A549 (cell line): ENCODE data around the gene LRRC40. TPM values are rescaled to one million over a fixed set of nuclear protein-coding genes. Genes with fewer than 3 reads are reported as not detected.

Source experiments
- ATAC-seq, 2 experiments: fragments of 200-7000 bp in 1 of 2; fragments of >200 bp in 1 of 2; cut with Nextera tagmentation in 1 of 2; cut with Tn5 transposase in 1 of 2; 3 replicates each; pipeline versions ENCODE4 v1.8.0 to v1.9.1; 2018 to 2020; ENCODE audit warnings: mild to moderate bottlenecking in 1 of 2, moderate library complexity in 1 of 2
- CTCF ChIA-PET: fragments of 300-600 bp; sonication (Branson Sonifier 250); formaldehyde crosslinking; extraction: SDS; loops from one replicate; lab custom pipeline; 2021; ENCODE audit warnings: antibody characterized with exemption, inconsistent platforms; lab: Yijun Ruan, JAX
- POLR2A ChIA-PET: fragments of 350-600 bp; formaldehyde crosslinking; extraction: SDS; loops from one replicate; lab custom pipeline; 2021; ENCODE audit warnings: antibody characterized with exemption, inconsistent platforms; lab: Yijun Ruan, JAX
- DNase-seq, 2 experiments: peaks; one replicate each; pipeline versions ENCODE4 v3.0.0 to v3.0.0-alpha.2; 2011 to 2016; ENCODE audit warnings: low read depth in 1 of 2, low spot score in 1 of 2
- FAIRE-seq: peaks from 2 replicates; lab custom pipeline; 2011; peaks lifted over from hg19 to GRCh38; lab: Jason Lieb, UNC
- H3K27ac ChIP-seq, 2 experiments: fragments of >200 bp; sonication (Bioruptor Twin); formaldehyde crosslinking; 3 replicates each; pipeline ENCODE4 v1.5.1; 2016 to 2017
- H3K4me1 ChIP-seq: fragments of >200 bp; sonication (Bioruptor Twin); formaldehyde crosslinking; 3 replicates; pipeline ENCODE4 v1.6.1; 2016
- H3K4me2 ChIP-seq: fragments of >200 bp; sonication (Bioruptor Twin); formaldehyde crosslinking; 3 replicates; pipeline ENCODE4 v1.6.1; 2016
- H3K4me3 ChIP-seq: fragments of >200 bp; sonication (Bioruptor Twin); formaldehyde crosslinking; 3 replicates; pipeline ENCODE4 v1.5.1; 2016
- H3K9me3 ChIP-seq: fragments of >200 bp; sonication (Bioruptor Twin); formaldehyde crosslinking; 3 replicates; pipeline ENCODE4 v1.6.1; 2016
- CHD2 ChIP-seq: fragments of 150-350 bp; IDR thresholded peaks from 2 replicates; pipeline ENCODE4 v1.6.1; 2014; ENCODE audit warnings: low read length; ENCODE audit not compliant: partially characterized antibody
- CHD4 ChIP-seq: fragments of 200-600 bp; sonication (generic); IDR thresholded peaks from 2 replicates; pipeline ENCODE4 v1.6.1; 2016; ENCODE audit warnings: antibody characterized with exemption, mild to moderate bottlenecking, borderline replicate concordance
- FOSB ChIP-seq: fragments of 250-450 bp; sonication (Bioruptor Pico); IDR thresholded peaks from 2 replicates; pipeline ENCODE4 v1.5.0; 2020; ENCODE audit warnings: mild to moderate bottlenecking, moderate library complexity
- HDAC2 ChIP-seq: fragments of 200-600 bp; sonication (generic); IDR thresholded peaks from 2 replicates; pipeline ENCODE4 v1.6.1; 2016
- HEYL ChIP-seq: fragments of 250-450 bp; sonication (Bioruptor Pico); IDR thresholded peaks from 2 replicates; pipeline ENCODE4 v1.8.0; 2021; ENCODE audit warnings: mild to moderate bottlenecking, moderate library complexity
- HOXB13 ChIP-seq: fragments of 250-450 bp; sonication (Bioruptor Pico); IDR thresholded peaks from 2 replicates; pipeline ENCODE4 v1.5.0; 2020; ENCODE audit warnings: low read depth, mild to moderate bottlenecking, moderate library complexity
- HOXB5 ChIP-seq: fragments of 250-450 bp; sonication (Bioruptor Pico); IDR thresholded peaks from 2 replicates; pipeline ENCODE4 v1.5.0; 2020; ENCODE audit warnings: mild to moderate bottlenecking, moderate library complexity
- JUN ChIP-seq, 2 experiments: fragments of >200 bp; sonication (Bioruptor Twin); formaldehyde crosslinking; IDR thresholded peaks; 2 replicates in 1 of 2; 3 replicates in 1 of 2; pipeline ENCODE4 v1.6.1; 2016 to 2017
- JUNB ChIP-seq: fragments of >200 bp; sonication (Bioruptor Twin); formaldehyde crosslinking; IDR thresholded peaks from 2 replicates; pipeline ENCODE4 v1.6.1; 2016
- MAFK ChIP-seq: fragments of 450-650 bp; IDR thresholded peaks from 2 replicates; pipeline ENCODE4 v1.6.1; 2014; ENCODE audit not compliant: partially characterized antibody
- MAZ ChIP-seq: fragments of 150-350 bp; IDR thresholded peaks from 2 replicates; pipeline ENCODE4 v1.6.1; 2014; ENCODE audit warnings: antibody characterized with exemption, low read depth, low read length, borderline replicate concordance
- NPAS2 ChIP-seq: fragments of 250-450 bp; sonication (Bioruptor Pico); IDR thresholded peaks from 2 replicates; pipeline ENCODE4 v1.8.0; 2022; ENCODE audit warnings: mild to moderate bottlenecking, moderate library complexity, borderline replicate concordance
- NR3C1 ChIP-seq: fragments of >200 bp; sonication (Bioruptor Twin); formaldehyde crosslinking; IDR thresholded peaks from 3 replicates; pipeline ENCODE4 v1.6.1; 2017
- PHF8 ChIP-seq: fragments of 200-600 bp; sonication (generic); IDR thresholded peaks from 2 replicates; pipeline ENCODE4 v1.6.1; 2016; ENCODE audit warnings: low read depth, mild to moderate bottlenecking, antibody characterized with exemption, moderate library complexity, borderline replicate concordance
- POLR2A ChIP-seq: IDR thresholded peaks from 2 replicates; pipeline ENCODE4 v1.6.1; 2012; ENCODE audit warnings: mild to moderate bottlenecking, low read length
- RAD21 ChIP-seq, 2 experiments: fragments of >200 bp in 1 of 2; sonication (Bioruptor Twin) in 1 of 2; formaldehyde crosslinking in 1 of 2; IDR thresholded peaks in 1 of 2; conservative IDR thresholded peaks in 1 of 2; 2 replicates in 1 of 2; 3 replicates in 1 of 2; pipeline ENCODE4 v1.6.1; 2012 to 2018; ENCODE audit warnings: inconsistent platforms in 1 of 2
- RARB ChIP-seq: fragments of 250-450 bp; sonication (Bioruptor Pico); IDR thresholded peaks from 2 replicates; pipeline ENCODE4 v1.8.0; 2021; ENCODE audit warnings: mild to moderate bottlenecking, moderate library complexity
- RFX5 ChIP-seq: fragments of 450-650 bp; IDR thresholded peaks from 2 replicates; pipeline ENCODE4 v1.7.1; 2014; ENCODE audit warnings: antibody characterized with exemption, mild to moderate bottlenecking, moderate library complexity
- SMC3 ChIP-seq: fragments of >200 bp; sonication (Bioruptor Twin); formaldehyde crosslinking; IDR thresholded peaks from 3 replicates; pipeline ENCODE4 v1.6.1; 2018; ENCODE audit warnings: inconsistent platforms
- SREBF2 ChIP-seq: fragments of 450-650 bp; IDR thresholded peaks from 2 replicates; pipeline ENCODE4 v1.6.1; 2014; ENCODE audit warnings: mild to moderate bottlenecking, moderate library complexity
- ZC3H11A ChIP-seq: fragments of 450-650 bp; IDR thresholded peaks from 2 replicates; pipeline ENCODE4 v1.6.1; 2014; ENCODE audit warnings: antibody characterized with exemption, mild to moderate bottlenecking
- ZFP36 ChIP-seq: fragments of 450-650 bp; IDR thresholded peaks from 2 replicates; pipeline ENCODE4 v1.6.1; 2014; ENCODE audit warnings: borderline replicate concordance; ENCODE audit not compliant: partially characterized antibody
- WGBS: methylation state at CpG from one replicate; pipeline ENCODE4 v1.1.6; 2017; ENCODE audit errors: missing lambda C conversion rate; 5-methylcytosine and 5-hydroxymethylcytosine counted together
- polyA plus RNA-seq, 4 experiments: library from polyadenylated mRNA; depleted of rRNA in 3 of 4; stranded (reverse); fragments of >200 nt; fragmentation: RNase III in 1 of 4; extraction: RNeasy Plus Mini Kit Qiagen cat#74134 plus additional on column Dnase treatment in 1 of 4; gene quantifications; 2 replicates in 3 of 4; 3 replicates in 1 of 4; pipeline ENCODE4 v1.2.3, GENCODE V29; 2011 to 2017
- TF ChIP-seq, protein P1 (sequence below): fragments of >200 bp; sonication (Bioruptor Twin); formaldehyde crosslinking; IDR thresholded peaks from 3 replicates; pipeline ENCODE4 v1.6.1; 2016
- TF ChIP-seq, protein P2 (sequence below): fragments of >200 bp; sonication (Bioruptor Twin); formaldehyde crosslinking; IDR thresholded peaks from 3 replicates; pipeline ENCODE4 v1.5.1; 2016
- TF ChIP-seq, protein P3 (sequence below): IDR thresholded peaks from 2 replicates; pipeline ENCODE4 v1.6.1; 2012
- TF ChIP-seq, protein P4 (sequence below): fragments of 450-650 bp; IDR thresholded peaks from 2 replicates; pipeline ENCODE4 v1.6.1; 2014; ENCODE audit warnings: antibody characterized with exemption
- TF ChIP-seq, protein P5 (sequence below): fragments of 250-450 bp; sonication (Bioruptor Pico); IDR thresholded peaks from 2 replicates; pipeline ENCODE4 v1.5.0; 2021; ENCODE audit warnings: mild to moderate bottlenecking, moderate library complexity, borderline replicate concordance

Gene LRRC40
- polyA plus RNA-seq, 2 of the 4 experiments (the other 2 are of a cell fraction): 10.6 to 25.3 TPM

DNA sequence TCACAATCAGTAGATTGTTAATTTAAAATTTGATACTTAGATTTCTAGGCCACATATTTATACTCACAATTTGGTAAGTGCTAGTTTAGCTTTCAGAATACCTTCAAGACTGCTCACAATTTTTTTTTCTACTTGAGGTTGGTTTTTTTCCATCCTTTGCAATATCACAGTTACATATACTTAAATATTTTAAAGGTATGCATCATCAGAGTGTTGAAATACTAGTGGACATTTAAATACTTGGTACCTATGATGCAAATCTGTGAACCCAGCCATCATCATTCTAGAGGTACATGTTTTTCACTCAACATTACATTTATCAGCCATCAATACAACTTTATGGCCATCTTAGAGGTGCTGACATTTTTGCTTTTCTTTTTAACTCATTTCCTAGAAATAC, 6.2 kb upstream of the LRRC40 start:
- no peak overlapping the region for H3K4me2 ChIP-seq
- no peak for FAIRE-seq
- no peak for TF ChIP-seq JUNB
- no peak for TF ChIP-seq FOSB
- TF ChIP-seq JUN (IDR thresholded peaks at IDR 0.05): no peak
- no peak for TF ChIP-seq PHF8
- TF ChIP-seq SMC3: no peak
- TF ChIP-seq HOXB13 (CRISPR knock-in tag): no peak
- TF ChIP-seq, protein P1, sequence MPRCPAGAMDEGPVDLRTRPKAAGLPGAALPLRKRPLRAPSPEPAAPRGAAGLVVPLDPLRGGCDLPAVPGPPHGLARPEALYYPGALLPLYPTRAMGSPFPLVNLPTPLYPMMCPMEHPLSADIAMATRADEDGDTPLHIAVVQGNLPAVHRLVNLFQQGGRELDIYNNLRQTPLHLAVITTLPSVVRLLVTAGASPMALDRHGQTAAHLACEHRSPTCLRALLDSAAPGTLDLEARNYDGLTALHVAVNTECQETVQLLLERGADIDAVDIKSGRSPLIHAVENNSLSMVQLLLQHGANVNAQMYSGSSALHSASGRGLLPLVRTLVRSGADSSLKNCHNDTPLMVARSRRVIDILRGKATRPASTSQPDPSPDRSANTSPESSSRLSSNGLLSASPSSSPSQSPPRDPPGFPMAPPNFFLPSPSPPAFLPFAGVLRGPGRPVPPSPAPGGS: no peak
- TF ChIP-seq RAD21 (conservative IDR thresholded peaks at IDR 0.05 in 1 of 2, IDR thresholded peaks at IDR 0.05 in 1 of 2): no peak
- no peak for TF ChIP-seq POLR2A
- ChIA-PET CTCF (no interaction called here), POLR2A (interaction anchor here (0.8 kb wide), 1 partner anchor 10 kb away, joined by 3 read pairs; the partner anchor contains the start of gene SRSF11)
- peaks cover 9% of the 10 kb centered on the region for H3K4me1 ChIP-seq
- no peak overlapping the region for H3K27ac ChIP-seq
- no peak overlapping the region for H3K4me3 ChIP-seq
- H3K9me3 ChIP-seq: no peaks in the 10 kb centered on the region
- no peak for DNase-seq
- no peak for ATAC-seq

DNA sequence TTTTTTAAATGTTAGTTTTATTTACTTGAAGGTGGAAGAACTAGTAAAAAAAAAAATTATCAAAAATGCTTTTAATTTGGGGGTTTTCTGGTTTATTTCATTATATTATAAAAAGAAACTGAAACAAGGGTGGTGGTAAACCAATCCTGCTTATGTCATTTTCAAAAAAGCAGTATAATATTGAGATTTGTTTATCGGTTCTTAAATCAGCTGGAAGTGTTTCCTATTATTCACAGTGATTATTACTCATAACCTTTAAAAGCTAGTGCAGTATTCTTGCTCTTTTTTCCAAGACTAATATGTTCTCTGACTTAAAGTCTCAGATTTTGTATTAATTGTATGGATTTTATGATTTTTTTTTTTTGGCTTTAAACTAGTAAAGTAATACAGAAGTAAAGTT, 5.4 kb upstream of the LRRC40 start:
- Histone ChIP-seq H3K9me3 (no peaks in the 10 kb centered on the region), H3K4me3 (no peak overlapping the region), H3K4me2 (no peak overlapping the region), H3K27ac (no peak overlapping the region), H3K4me1 (peaks cover 9% of the 10 kb centered on the region)
- no peak for ATAC-seq
- no peak for FAIRE-seq
- ChIA-PET POLR2A (no interaction called here), CTCF (interaction anchor here (0.7 kb wide), 1 partner anchor 21 kb away, joined by 3 read pairs; no protein-coding TSS in a partner anchor)
- DNase-seq: no peak
- TF ChIP-seq NR3C1 (no peak), CHD2 (no peak), HOXB13 (CRISPR knock-in tag) (no peak), RFX5 (no peak), JUNB (no peak), ZC3H11A (no peak), RARB (CRISPR knock-in tag) (no peak), NPAS2 (CRISPR knock-in tag) (no peak), MAZ (no peak), HOXB5 (CRISPR knock-in tag) (no peak), HDAC2 (no peak), HEYL (CRISPR knock-in tag) (no peak), ZFP36 (no peak), CHD4 (no peak), SREBF2 (no peak)
- TF ChIP-seq, protein P2, sequence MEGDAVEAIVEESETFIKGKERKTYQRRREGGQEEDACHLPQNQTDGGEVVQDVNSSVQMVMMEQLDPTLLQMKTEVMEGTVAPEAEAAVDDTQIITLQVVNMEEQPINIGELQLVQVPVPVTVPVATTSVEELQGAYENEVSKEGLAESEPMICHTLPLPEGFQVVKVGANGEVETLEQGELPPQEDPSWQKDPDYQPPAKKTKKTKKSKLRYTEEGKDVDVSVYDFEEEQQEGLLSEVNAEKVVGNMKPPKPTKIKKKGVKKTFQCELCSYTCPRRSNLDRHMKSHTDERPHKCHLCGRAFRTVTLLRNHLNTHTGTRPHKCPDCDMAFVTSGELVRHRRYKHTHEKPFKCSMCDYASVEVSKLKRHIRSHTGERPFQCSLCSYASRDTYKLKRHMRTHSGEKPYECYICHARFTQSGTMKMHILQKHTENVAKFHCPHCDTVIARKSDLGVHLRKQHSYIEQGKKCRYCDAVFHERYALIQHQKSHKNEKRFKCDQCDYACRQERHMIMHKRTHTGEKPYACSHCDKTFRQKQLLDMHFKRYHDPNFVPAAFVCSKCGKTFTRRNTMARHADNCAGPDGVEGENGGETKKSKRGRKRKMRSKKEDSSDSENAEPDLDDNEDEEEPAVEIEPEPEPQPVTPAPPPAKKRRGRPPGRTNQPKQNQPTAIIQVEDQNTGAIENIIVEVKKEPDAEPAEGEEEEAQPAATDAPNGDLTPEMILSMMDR: no peak
- TF ChIP-seq, protein P3, sequence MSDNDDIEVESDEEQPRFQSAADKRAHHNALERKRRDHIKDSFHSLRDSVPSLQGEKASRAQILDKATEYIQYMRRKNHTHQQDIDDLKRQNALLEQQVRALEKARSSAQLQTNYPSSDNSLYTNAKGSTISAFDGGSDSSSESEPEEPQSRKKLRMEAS: no peak
- WGBS: 97% methylated on average over 1 of the region's 1 CpG

DNA sequence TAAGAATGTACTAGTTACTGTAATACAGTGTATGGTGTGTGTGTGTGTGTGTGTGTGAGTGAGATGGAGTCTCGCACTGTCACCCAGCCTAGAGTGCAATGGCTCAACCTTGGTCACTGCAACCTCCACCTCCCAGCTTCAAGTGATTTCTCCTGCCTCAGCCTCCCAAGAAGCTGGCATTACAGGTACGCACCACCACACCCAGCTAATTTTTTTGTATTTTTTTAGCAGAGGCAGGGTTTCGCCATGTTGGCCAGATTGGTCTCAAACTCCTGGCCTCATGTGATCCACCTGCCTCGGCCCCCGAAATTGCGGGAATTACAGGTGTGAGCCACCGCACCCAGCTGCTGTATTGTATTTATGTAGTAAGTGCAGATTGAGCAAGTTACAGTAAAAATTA, 2.9 kb upstream of the LRRC40 start:
- H3K4me2 ChIP-seq: no peak overlapping the region
- DNase-seq (no peak), FAIRE-seq (no peak), ATAC-seq (no peak)
- ChIA-PET POLR2A (interaction anchor here (0.6 to 3.2 kb wide), 2 partner anchors 13 to 70 kb away, joined by 3 to 13 read pairs; partner anchors contain the start of gene SRSF11), CTCF (interaction anchor here (0.6 to 1.3 kb wide), 2 partner anchors 9 to 27 kb away, joined by 4 to 5 read pairs; no protein-coding TSS in a partner anchor)
- H3K27ac ChIP-seq: no peak overlapping the region
- H3K9me3 ChIP-seq: no peaks in the 10 kb centered on the region
- no peak overlapping the region for H3K4me3 ChIP-seq
- 97% methylated on average over 7 of the region's 7 CpGs for WGBS
- H3K4me1 ChIP-seq: peaks cover 13% of the 10 kb centered on the region
- no peak for TF ChIP-seq ZC3H11A
- no peak for TF ChIP-seq MAFK
- TF ChIP-seq RAD21 (conservative IDR thresholded peaks at IDR 0.05 in 1 of 2, IDR thresholded peaks at IDR 0.05 in 1 of 2): no peak
- TF ChIP-seq, protein P4, sequence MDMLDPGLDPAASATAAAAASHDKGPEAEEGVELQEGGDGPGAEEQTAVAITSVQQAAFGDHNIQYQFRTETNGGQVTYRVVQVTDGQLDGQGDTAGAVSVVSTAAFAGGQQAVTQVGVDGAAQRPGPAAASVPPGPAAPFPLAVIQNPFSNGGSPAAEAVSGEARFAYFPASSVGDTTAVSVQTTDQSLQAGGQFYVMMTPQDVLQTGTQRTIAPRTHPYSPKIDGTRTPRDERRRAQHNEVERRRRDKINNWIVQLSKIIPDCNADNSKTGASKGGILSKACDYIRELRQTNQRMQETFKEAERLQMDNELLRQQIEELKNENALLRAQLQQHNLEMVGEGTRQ: no peak
- TF ChIP-seq, protein P5, sequence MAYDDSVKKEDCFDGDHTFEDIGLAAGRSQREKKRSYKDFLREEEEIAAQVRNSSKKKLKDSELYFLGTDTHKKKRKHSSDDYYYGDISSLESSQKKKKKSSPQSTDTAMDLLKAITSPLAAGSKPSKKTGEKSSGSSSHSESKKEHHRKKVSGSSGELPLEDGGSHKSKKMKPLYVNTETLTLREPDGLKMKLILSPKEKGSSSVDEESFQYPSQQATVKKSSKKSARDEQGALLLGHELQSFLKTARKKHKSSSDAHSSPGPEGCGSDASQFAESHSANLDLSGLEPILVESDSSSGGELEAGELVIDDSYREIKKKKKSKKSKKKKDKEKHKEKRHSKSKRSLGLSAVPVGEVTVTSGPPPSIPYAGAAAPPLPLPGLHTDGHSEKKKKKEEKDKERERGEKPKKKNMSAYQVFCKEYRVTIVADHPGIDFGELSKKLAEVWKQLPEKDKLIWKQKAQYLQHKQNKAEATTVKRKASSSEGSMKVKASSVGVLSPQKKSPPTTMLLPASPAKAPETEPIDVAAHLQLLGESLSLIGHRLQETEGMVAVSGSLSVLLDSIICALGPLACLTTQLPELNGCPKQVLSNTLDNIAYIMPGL (CRISPR knock-in tag): no peak
